Aorta (tissue), 5 donors: ENCODE results near the gene NALCN. TPM values are rescaled to one million over a fixed set of nuclear protein-coding genes. Genes with fewer than 3 reads are reported as not detected.
"Not testable (repeated sequence)": the region's sequence is repeated elsewhere in the genome, so short reads cannot be mapped to it uniquely, and the experiment has no call there.

ENCODE experiments used
- ATAC-seq: fragments of 200-7000 bp; cut with Tn5 transposase; one replicate; pipeline ENCODE4 v1.9.1; 2022; ENCODE audit warnings: moderate library complexity; ENCODE audit not compliant: low FRiP score
- DNase-seq, 2 donors: peaks; one replicate each; pipeline ENCODE4 v3.0.0-alpha.2; 2020
- H3K27ac ChIP-seq, 2 donors: one replicate each; pipeline ENCODE4 v1.5.1; 2013; ENCODE audit warnings: low read length in 2 of 2, mild to moderate bottlenecking in 2 of 2, moderate library complexity in 2 of 2, control low read depth in 1 of 2, inconsistent platforms in 1 of 2, low read depth in 1 of 2
- H3K27me3 ChIP-seq, 2 donors: one replicate each; pipeline ENCODE4 v1.6.1; 2013; ENCODE audit warnings: control low read depth in 1 of 2, low read length in 1 of 2, mild to moderate bottlenecking in 1 of 2, moderate library complexity in 1 of 2; ENCODE audit not compliant: insufficient read depth in 2 of 2, control insufficient read depth in 1 of 2
- H3K36me3 ChIP-seq, 2 donors: one replicate each; pipeline ENCODE4 v1.6.1; 2013; ENCODE audit warnings: control low read depth in 1 of 2, low read length in 1 of 2, mild to moderate bottlenecking in 1 of 2; ENCODE audit not compliant: insufficient read depth in 2 of 2, control insufficient read depth in 1 of 2
- H3K4me1 ChIP-seq, 2 donors: one replicate each; pipeline ENCODE4 v1.6.1; 2013; ENCODE audit warnings: low read length in 2 of 2, control low read depth in 1 of 2, mild to moderate bottlenecking in 1 of 2, moderate library complexity in 1 of 2; ENCODE audit not compliant: insufficient read depth in 2 of 2, control insufficient read depth in 1 of 2
- H3K4me3 ChIP-seq, 2 donors: one replicate each; pipeline ENCODE4 v1.5.1; 2013; ENCODE audit warnings: low read length in 2 of 2, control low read depth in 1 of 2, mild to moderate bottlenecking in 1 of 2
- H3K9me3 ChIP-seq: one replicate; pipeline ENCODE4 v1.6.1; 2013; ENCODE audit warnings: mild to moderate bottlenecking, low read length; ENCODE audit not compliant: control insufficient read depth
- WGBS, 2 donors: extraction: QIAGEN DNeasy Blood & Tissue Kit; methylation state at CpG; one replicate each; pipeline ENCODE4 v1.1.7; 2013; 5-methylcytosine and 5-hydroxymethylcytosine counted together
- intact Hi-C, 2 donors: fragments of 100-400 bp; cut with DNase I; formaldehyde crosslinking; loops; one replicate each; pipeline versions ENCODE4 v1.14.2 to v1.15.0; 2022
- polyA plus RNA-seq, 2 donors: library from polyadenylated mRNA; stranded (reverse); fragments of 200-250 nt; gene quantifications; one replicate each; pipeline ENCODE4 v1.2.3, GENCODE V29; 2013
- total RNA-seq, 2 donors: library from RNA; stranded (reverse); fragmentation: NEBNext Ultra II Directional; extraction: Animal tissue kit (Norgen Biotek cat#: 25700); gene quantifications; one replicate each; pipeline ENCODE4 v1.2.1, GENCODE V29; 2021
- donor health status: healthy with polysubstance abuse.
- donor health status: Bipolar disorder and iron deficiency.
- donor health status: DM: no; HTN: no; CAD: no.
- donor health status: DM: no; HTN: no; CAD: no.
- donor health status: DM: yes; HTN: yes; CAD: no.

Gene NALCN
- total and polyA plus RNA-seq, 4 donors: 2.4 to 16.2 (median 8.2) TPM

DNA sequence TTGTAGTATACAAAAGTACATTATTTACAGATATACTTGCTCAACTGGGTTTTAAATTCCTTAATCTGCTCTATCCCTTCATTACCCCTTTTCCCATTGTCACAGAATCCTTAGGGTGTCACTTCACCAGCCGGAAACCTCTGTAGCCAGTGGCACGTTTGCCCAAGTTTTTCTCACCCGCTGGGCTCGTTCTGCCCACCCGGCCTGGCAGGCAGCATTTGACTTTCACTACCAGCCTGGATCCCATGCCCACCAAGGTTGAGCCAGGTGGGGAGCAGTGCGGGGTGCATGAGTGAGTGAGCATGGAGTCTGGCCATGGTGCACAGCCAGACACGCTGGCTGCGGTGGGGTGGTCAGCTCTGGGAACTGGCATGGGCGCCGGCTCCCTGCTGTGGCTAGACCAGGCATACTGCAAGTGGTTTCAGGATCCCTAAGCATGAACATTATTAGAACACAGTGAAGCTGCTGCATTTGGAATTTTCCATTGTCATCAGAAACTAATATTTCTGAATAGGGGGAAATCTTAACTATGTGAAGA, 98.3 kb downstream of the NALCN start:
- H3K4me1 ChIP-seq: no peaks in the 10 kb centered on the region
- no peaks in the 10 kb centered on the region for H3K9me3 ChIP-seq
- H3K4me3 ChIP-seq: no peak overlapping the region
- no peak for ATAC-seq
- intact Hi-C loops: no loop called here
- no peaks in the 10 kb centered on the region for H3K36me3 ChIP-seq
- DNase-seq: no peak
- no peaks in the 10 kb centered on the region for H3K27me3 ChIP-seq
- 77 to 96% methylated on average over 10 of the region's 10 CpGs for WGBS, 2 donors
- H3K27ac ChIP-seq: no peak overlapping the region

DNA sequence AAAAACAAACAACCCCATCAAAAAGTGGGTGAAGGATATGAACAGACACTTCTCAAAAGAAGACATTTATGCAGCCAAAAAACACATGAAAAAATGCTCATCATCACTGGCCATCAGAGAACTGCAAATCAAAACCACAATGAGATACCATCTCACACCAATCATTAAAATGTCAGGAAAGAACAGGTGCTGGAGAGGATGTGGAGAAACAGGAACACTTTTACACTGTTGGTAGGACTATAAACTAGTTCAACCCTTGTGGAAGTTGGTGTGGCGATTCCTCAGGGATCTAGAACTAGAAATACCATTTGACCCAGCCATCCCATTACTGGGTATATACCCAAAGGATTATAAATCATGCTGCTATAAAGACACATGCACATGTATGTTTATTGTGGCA, 102.8 kb downstream of the NALCN start:
- H3K4me1 ChIP-seq, H3K4me3 ChIP-seq, H3K27me3 ChIP-seq, intact Hi-C loops, H3K9me3 ChIP-seq, H3K27ac ChIP-seq, DNase-seq, H3K36me3 ChIP-seq, ATAC-seq: not testable (repeated sequence)
- 97 to 100% methylated on average over 1 of the region's 1 CpG for WGBS, 2 donors

DNA sequence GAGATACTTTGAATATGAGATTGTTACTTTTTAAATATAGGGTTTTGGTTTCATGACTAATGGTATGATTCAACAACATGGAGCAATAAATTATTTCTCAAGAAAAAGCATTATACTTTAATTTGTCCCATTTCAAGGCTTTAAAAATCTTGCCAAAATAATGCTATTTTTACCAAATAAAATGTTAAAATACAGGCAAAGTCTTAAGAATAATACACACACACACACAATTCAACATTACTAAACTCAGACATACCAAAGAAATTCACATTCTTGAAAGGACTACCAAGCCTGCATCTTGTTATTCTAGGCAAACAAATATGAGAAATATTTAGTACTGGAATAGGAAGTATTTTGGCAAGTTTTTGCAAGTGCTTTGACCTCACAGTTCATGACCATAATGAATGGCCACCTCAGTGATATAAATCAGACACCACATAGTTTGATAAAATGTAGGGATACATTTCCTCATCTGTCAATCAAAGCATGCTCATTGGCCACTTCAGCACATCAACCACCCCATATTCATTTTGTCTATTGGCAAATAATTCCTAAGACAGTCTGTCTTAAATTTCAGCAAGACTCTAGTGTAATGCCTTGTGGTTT, 107.2 kb downstream of the NALCN start:
- peak; percentile 50 for ATAC-seq
- DNase-seq: no peak
- intact Hi-C loops: loop anchor here (5.0 to 10.0 kb wide), 3 partner anchors 143 to 164 kb away; partner anchors contain the start of gene ITGBL1 (in 1 of the 2)
- Histone ChIP-seq H3K36me3 (no peaks in the 10 kb centered on the region), H3K9me3 (no peaks in the 10 kb centered on the region), H3K4me1 (peaks cover 0 to 2% of the 10 kb centered on the region in 2 donors), H3K27me3 (no peaks in the 10 kb centered on the region), H3K27ac (peak overlapping the region in 1 of 2 donors; percentile 40), H3K4me3 (no peak overlapping the region)

GRCh38 chr13:101308247-101309013, 107.9 kb downstream of the NALCN start:
- 10 to 11% methylated on average over 4 of the region's 4 CpGs for WGBS, 2 donors

GRCh38 chr13:101307181-101307701, 109.1 kb downstream of the NALCN start:
- H3K4me1 ChIP-seq: peaks cover 0 to 2% of the 10 kb centered on the region in 2 donors

More at GRCh38 chr13:101308247-101309013, 107.9 kb downstream of the NALCN start:
- H3K9me3 ChIP-seq: no peaks in the 10 kb centered on the region
- ATAC-seq (peak; percentile 51), DNase-seq (no peak)
- peaks cover 0 to 2% of the 10 kb centered on the region in 2 donors for H3K4me1 ChIP-seq
- H3K4me3 ChIP-seq: no peak overlapping the region
- intact Hi-C loops: loop anchor here (5.0 to 10.0 kb wide), 3 partner anchors 144 to 164 kb away; partner anchors contain the start of gene ITGBL1 (in 1 of the 2)
- no peaks in the 10 kb centered on the region for H3K36me3 ChIP-seq
- H3K27ac ChIP-seq: peak overlapping the region; percentile 72 to 98
- no peaks in the 10 kb centered on the region for H3K27me3 ChIP-seq

DNA sequence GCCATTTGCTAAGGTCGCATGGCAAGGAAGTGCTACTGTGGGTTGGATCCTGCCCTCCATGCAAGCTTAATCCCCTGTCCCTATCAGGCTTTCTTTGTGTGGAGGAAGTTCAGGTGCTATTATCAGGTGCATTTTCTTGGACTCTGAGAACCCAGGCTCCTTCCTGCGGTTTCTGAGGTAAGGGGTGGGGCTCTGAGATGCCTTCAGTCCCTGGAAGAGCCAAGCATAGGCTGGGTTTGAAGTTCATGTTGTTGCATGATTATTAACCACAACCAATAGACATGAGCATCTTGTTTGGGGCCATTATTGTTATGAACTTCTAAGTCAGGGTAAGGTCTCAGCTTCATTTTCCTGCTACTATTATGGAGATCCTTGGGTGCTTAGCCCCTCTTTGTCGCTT, 109.5 kb downstream of the NALCN start:
- DNase-seq: no peak
- Histone ChIP-seq H3K27me3 (no peaks in the 10 kb centered on the region), H3K4me3 (no peak overlapping the region), H3K4me1 (peaks cover 0 to 2% of the 10 kb centered on the region in 2 donors), H3K36me3 (no peaks in the 10 kb centered on the region), H3K9me3 (no peaks in the 10 kb centered on the region), H3K27ac (peak overlapping the region; percentile 51 to 96)
- 72 to 87% methylated on average over 3 of the region's 3 CpGs for WGBS, 2 donors
- intact Hi-C loops: loop anchor here (5.0 to 10.0 kb wide), 3 partner anchors 146 to 162 kb away; partner anchors contain the start of gene ITGBL1 (in 1 of the 2)
- no peak for ATAC-seq

More at GRCh38 chr13:101307181-101307701, 109.1 kb downstream of the NALCN start:
- DNase-seq (peak in 1 of 2 donors; percentile 53), ATAC-seq (no peak)
- Histone ChIP-seq H3K27ac (peak overlapping the region; percentile 51 to 96), H3K9me3 (no peaks in the 10 kb centered on the region), H3K36me3 (no peaks in the 10 kb centered on the region), H3K27me3 (no peaks in the 10 kb centered on the region), H3K4me3 (no peak overlapping the region)
- 7% methylated on average over 5 of the region's 5 CpGs for WGBS, 2 donors
- intact Hi-C loops: loop anchor here (5.0 to 10.0 kb wide), 3 partner anchors 145 to 162 kb away; partner anchors contain the start of gene ITGBL1 (in 1 of the 2)

- intact Hi-C loops: loop anchor here (5.0 to 10.0 kb wide), 3 partner anchors 146 to 161 kb away; partner anchors contain the start of gene ITGBL1 (in 1 of the 2)
- peaks cover 0 to 2% of the 10 kb centered on the region in 2 donors for H3K4me1 ChIP-seq
- DNase-seq (no peak), ATAC-seq (no peak)
- no peaks in the 10 kb centered on the region for H3K36me3 ChIP-seq
- no peaks in the 10 kb centered on the region for H3K9me3 ChIP-seq
- no peak overlapping the region for H3K4me3 ChIP-seq
- WGBS, 2 donors: 83 to 89% methylated on average over 6 of the region's 6 CpGs
- H3K27ac ChIP-seq: peak overlapping the region in 1 of 2 donors; percentile 96
- H3K27me3 ChIP-seq: no peaks in the 10 kb centered on the region
Observed at GRCh38 chr13:101305981-101306411, 110.3 kb downstream of the NALCN start.

GRCh38 chr13:101303521-101303920, 112.8 kb downstream of the NALCN start:
- intact Hi-C loops: loop anchor here in 1 of 2 donors (10.0 kb wide), 1 partner anchor 159 kb away; no protein-coding TSS in a partner anchor
- H3K36me3 ChIP-seq: no peaks in the 10 kb centered on the region
- no peaks in the 10 kb centered on the region for H3K27me3 ChIP-seq
- DNase-seq (no peak), ATAC-seq (peak; percentile 55)
- H3K4me1 ChIP-seq: no peaks in the 10 kb centered on the region
- no peak overlapping the region for H3K27ac ChIP-seq
- no peaks in the 10 kb centered on the region for H3K9me3 ChIP-seq
- WGBS, 2 donors: 87% methylated on average over 7 of the region's 7 CpGs
- H3K4me3 ChIP-seq: no peak overlapping the region
